GM12892 (cell line): ENCODE measurements around the gene COL23A1.
"Not testable (repeated sequence)": the region's sequence is repeated elsewhere in the genome, so short reads cannot be mapped to it uniquely, and the experiment has no call there.

ENCODE experiments used
- DNase-seq: peaks from one replicate; pipeline ENCODE4 v3.0.0; 2011; ENCODE audit not compliant: insufficient read length
- FAIRE-seq: peaks from 2 replicates; lab custom pipeline; 2011; peaks lifted over from hg19 to GRCh38; lab: Jason Lieb, UNC
- POLR2A ChIP-seq: IDR thresholded peaks from 2 replicates; pipeline ENCODE4 v1.6.1; 2011; ENCODE audit warnings: low read depth, low read length, control low read depth
- POLR2AphosphoS5 ChIP-seq: IDR thresholded peaks from 2 replicates; pipeline ENCODE4 v1.6.1; 2011; ENCODE audit warnings: low read depth, low read length, control low read depth
- TAF1 ChIP-seq: IDR thresholded peaks from 2 replicates; pipeline ENCODE4 v1.6.1; 2011; ENCODE audit warnings: low read depth, mild to moderate bottlenecking, control low read depth, low read length, borderline replicate concordance

COL23A1 gene

GRCh38 chr5:178488696-178489095, 101.5 kb downstream of the COL23A1 start:
- DNase-seq, result no peak
- TF ChIP-seq POLR2AphosphoS5, result no peak
- FAIRE-seq, result no peak

- no peak for TF ChIP-seq TAF1
- TF ChIP-seq POLR2A, result no peak
- no peak for TF ChIP-seq POLR2AphosphoS5
- no peak for FAIRE-seq
- no peak for DNase-seq
These were observed 102.1 kb downstream of the COL23A1 start for GRCh38 chr5:178487911-178488600.

- FAIRE-seq, DNase-seq: not testable (repeated sequence)
These were observed 103.2 kb downstream of the COL23A1 start for GRCh38 chr5:178486878-178487512.

- TF ChIP-seq POLR2AphosphoS5 (no peak), POLR2A (no peak), TAF1 (no peak)
- DNase-seq, result no peak
- FAIRE-seq, result no peak
These were observed 104.0 kb downstream of the COL23A1 start for GRCh38 chr5:178486239-178486641.

GRCh38 chr5:178483620-178484019, 106.6 kb downstream of the COL23A1 start:
- FAIRE-seq, result no peak
- no peak for TF ChIP-seq POLR2A
- TF ChIP-seq POLR2AphosphoS5, result no peak
- TF ChIP-seq TAF1, result no peak
- DNase-seq, result no peak

GRCh38 chr5:178479261-178479660, 110.9 kb downstream of the COL23A1 start:
- FAIRE-seq (no peak), DNase-seq (no peak)
- TF ChIP-seq POLR2A (no peak), TAF1 (no peak), POLR2AphosphoS5 (no peak)

GRCh38 chr5:178478370-178478769, 111.8 kb downstream of the COL23A1 start:
- DNase-seq (no peak), FAIRE-seq (no peak)
- no peak for TF ChIP-seq TAF1
- TF ChIP-seq POLR2A, result no peak
- TF ChIP-seq POLR2AphosphoS5, result no peak

- FAIRE-seq, result no peak
- TF ChIP-seq POLR2A (no peak), POLR2AphosphoS5 (no peak), TAF1 (no peak)
These were observed 112.4 kb downstream of the COL23A1 start for GRCh38 chr5:178477802-178478201.

GRCh38 chr5:178476972-178477754, 113.0 kb downstream of the COL23A1 start:
- no peak for DNase-seq
- TF ChIP-seq POLR2AphosphoS5, result no peak
- TF ChIP-seq POLR2A, result no peak
- no peak for TF ChIP-seq TAF1
- FAIRE-seq, result no peak

More at GRCh38 chr5:178477802-178478201, 112.4 kb downstream of the COL23A1 start:
- DNase-seq, result no peak

- TF ChIP-seq POLR2A (no peak), TAF1 (no peak), POLR2AphosphoS5 (no peak)
- no peak for FAIRE-seq
- DNase-seq, result no peak
These were observed 113.7 kb downstream of the COL23A1 start for GRCh38 chr5:178476531-178476930.

GRCh38 chr5:178475422-178475821, 114.8 kb downstream of the COL23A1 start:
- no peak for FAIRE-seq
- TF ChIP-seq TAF1 (no peak), POLR2AphosphoS5 (no peak), POLR2A (no peak)

GRCh38 chr5:178474562-178475184, 115.5 kb downstream of the COL23A1 start:
- FAIRE-seq (no peak), DNase-seq (no peak)
- TF ChIP-seq POLR2A (no peak), POLR2AphosphoS5 (no peak), TAF1 (no peak)

More at GRCh38 chr5:178475422-178475821, 114.8 kb downstream of the COL23A1 start:
- DNase-seq, result no peak
